Measurements from ENCODE around the gene VWA8.
"Not testable (repeated sequence)": the region's sequence is repeated elsewhere in the genome, so short reads cannot be mapped to it uniquely, and the experiment has no call there.

The VWA8 gene

DNA sequence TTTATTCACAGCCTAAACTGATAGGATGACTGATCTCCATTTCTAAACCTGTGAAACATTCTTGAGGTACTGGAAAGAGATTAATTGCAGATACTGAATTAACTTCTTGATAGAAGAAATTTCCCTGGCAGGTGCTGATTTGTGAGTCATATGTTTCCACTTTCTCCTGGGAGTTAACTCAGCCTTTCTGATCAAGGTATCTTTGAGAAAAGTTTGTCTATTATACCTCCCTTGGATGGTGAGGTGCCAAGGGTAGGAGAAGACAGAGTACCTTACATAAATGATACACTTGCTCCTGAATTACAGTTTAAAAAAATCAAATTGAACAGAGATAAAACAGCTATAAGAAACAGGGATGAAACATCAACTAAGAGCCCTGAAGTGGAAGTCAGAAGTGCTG is 380.6 kb downstream of the VWA8 start:
- POLR2A ChIA-PET, result no interaction called here
- no peak overlapping the region for H3K27ac ChIP-seq (ENCODE audit: insufficient read depth in 1 of 2, low read depth in 1 of 2, low read length in 2 of 2, poor library complexity in 1 of 2, severe bottlenecking in 2 of 2)
- H3K4me3 ChIP-seq (ENCODE audit: control insufficient read depth in 1 of 7, extremely low read depth in 1 of 7, insufficient read depth in 4 of 7, low read depth in 2 of 7, low read length in 6 of 7), result no peak overlapping the region
- H3K9me3 ChIP-seq (ENCODE audit: control extremely low read depth in 1 of 5, control insufficient read depth in 4 of 5, insufficient read depth in 2 of 5, low read depth in 1 of 5, low read length in 4 of 5), result no peaks in the 10 kb centered on the region
- H3K27me3 ChIP-seq (replicated peaks in 2 of 5; ENCODE audit: control insufficient read depth in 4 of 5, insufficient read depth in 5 of 5, low read length in 4 of 5), result no peaks in the 10 kb centered on the region
- CTCF ChIA-PET, result no interaction called here
- no peak for DNase-seq
- H3K36me3 ChIP-seq (ENCODE audit: control insufficient read depth in 4 of 4, insufficient read depth in 4 of 4, low read length in 3 of 4), result peaks cover 0 to 8% (median 2%) of the 10 kb centered on the region in 4 experiments
- H3K4me1 ChIP-seq (ENCODE audit: control extremely low read depth in 1 of 4, control insufficient read depth in 4 of 4, insufficient read depth in 4 of 4, low read length in 3 of 4), result peaks cover 0 to 5% (median 0%) of the 10 kb centered on the region in 4 experiments

DNA sequence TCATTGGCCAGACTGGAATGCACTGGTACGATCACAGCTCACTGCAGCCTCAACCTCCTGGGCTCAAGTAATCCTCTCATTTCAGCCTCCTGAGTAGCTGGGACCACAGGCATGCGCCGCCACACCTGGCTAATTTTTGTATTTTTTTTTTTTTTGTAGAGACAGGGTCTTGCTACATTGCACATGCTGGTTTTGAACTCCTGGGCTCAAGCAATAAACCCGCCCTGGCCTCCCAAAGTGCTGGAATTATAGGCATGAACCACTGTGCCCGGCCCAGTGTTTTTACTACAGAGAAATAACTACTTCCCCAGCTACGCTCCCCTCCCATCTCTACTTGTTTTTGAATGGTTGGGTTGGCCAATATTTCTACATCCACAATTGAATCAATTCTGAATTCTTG is 381.0 kb downstream of the VWA8 start:
- H3K27me3 ChIP-seq (replicated peaks in 2 of 5; ENCODE audit: control insufficient read depth in 4 of 5, insufficient read depth in 5 of 5, low read length in 4 of 5), result no peaks in the 10 kb centered on the region
- no peak overlapping the region for H3K27ac ChIP-seq (ENCODE audit: insufficient read depth in 1 of 2, low read depth in 1 of 2, low read length in 2 of 2, poor library complexity in 1 of 2, severe bottlenecking in 2 of 2)
- H3K9me3 ChIP-seq (ENCODE audit: control extremely low read depth in 1 of 5, control insufficient read depth in 4 of 5, insufficient read depth in 2 of 5, low read depth in 1 of 5, low read length in 4 of 5), result no peaks in the 10 kb centered on the region
- DNase-seq, result no peak
- peaks cover 0 to 5% (median 0%) of the 10 kb centered on the region in 4 experiments for H3K4me1 ChIP-seq (ENCODE audit: control extremely low read depth in 1 of 4, control insufficient read depth in 4 of 4, insufficient read depth in 4 of 4, low read length in 3 of 4)
- 96% methylated on average over 4 of the region's 6 CpGs for WGBS (ENCODE audit: insufficient coverage)
- H3K4me3 ChIP-seq (ENCODE audit: control insufficient read depth in 1 of 7, extremely low read depth in 1 of 7, insufficient read depth in 4 of 7, low read depth in 2 of 7, low read length in 6 of 7), result no peak overlapping the region
- H3K36me3 ChIP-seq (ENCODE audit: control insufficient read depth in 4 of 4, insufficient read depth in 4 of 4, low read length in 3 of 4), result peaks cover under 1 to 8% (median 3%) of the 10 kb centered on the region in 4 experiments
- ChIA-PET POLR2A (no interaction called here), CTCF (interaction anchor here (0.6 kb wide), 1 partner anchor 851 kb away, joined by 3 read pairs; no protein-coding TSS in a partner anchor)

DNA sequence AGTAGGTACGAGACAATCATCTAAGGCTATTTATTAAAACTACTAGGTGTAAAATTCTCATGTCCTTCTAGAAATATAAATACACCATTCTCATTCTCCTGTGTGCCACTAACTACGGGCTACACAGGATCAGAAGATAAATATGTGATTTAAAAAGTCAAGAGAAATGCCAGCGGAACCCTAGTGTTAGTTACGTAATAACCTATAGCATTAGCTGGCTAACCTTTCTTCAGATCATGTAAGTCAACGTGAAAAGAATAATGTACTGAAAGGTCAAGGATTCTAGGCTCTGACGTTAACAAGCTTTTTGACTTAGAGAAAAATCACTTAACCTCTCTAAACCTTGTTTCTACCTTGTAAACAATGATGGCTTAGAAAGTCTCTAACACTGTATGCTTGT is 381.7 kb downstream of the VWA8 start:
- H3K27ac ChIP-seq (ENCODE audit: insufficient read depth in 1 of 2, low read depth in 1 of 2, low read length in 2 of 2, poor library complexity in 1 of 2, severe bottlenecking in 2 of 2), result no peak overlapping the region
- H3K4me1 ChIP-seq (ENCODE audit: control extremely low read depth in 1 of 4, control insufficient read depth in 4 of 4, insufficient read depth in 4 of 4, low read length in 3 of 4), result no peaks in the 10 kb centered on the region
- DNase-seq, result no peak
- WGBS (ENCODE audit: insufficient coverage), result 100% methylated on average over 4 of the region's 6 CpGs
- H3K9me3 ChIP-seq (ENCODE audit: control extremely low read depth in 1 of 5, control insufficient read depth in 4 of 5, insufficient read depth in 2 of 5, low read depth in 1 of 5, low read length in 4 of 5), result peaks cover 0 to 1% (median 0%) of the 10 kb centered on the region in 5 experiments
- H3K27me3 ChIP-seq (replicated peaks in 2 of 5; ENCODE audit: control insufficient read depth in 4 of 5, insufficient read depth in 5 of 5, low read length in 4 of 5), result no peaks in the 10 kb centered on the region
- ChIA-PET CTCF (interaction anchor here (0.6 kb wide), 1 partner anchor 852 kb away, joined by 3 read pairs; no protein-coding TSS in a partner anchor), POLR2A (no interaction called here)
- peaks cover 3 to 8% (median 6%) of the 10 kb centered on the region in 4 experiments for H3K36me3 ChIP-seq (ENCODE audit: control insufficient read depth in 4 of 4, insufficient read depth in 4 of 4, low read length in 3 of 4)
- H3K4me3 ChIP-seq (ENCODE audit: control insufficient read depth in 1 of 7, extremely low read depth in 1 of 7, insufficient read depth in 4 of 7, low read depth in 2 of 7, low read length in 6 of 7), result no peak overlapping the region

DNA sequence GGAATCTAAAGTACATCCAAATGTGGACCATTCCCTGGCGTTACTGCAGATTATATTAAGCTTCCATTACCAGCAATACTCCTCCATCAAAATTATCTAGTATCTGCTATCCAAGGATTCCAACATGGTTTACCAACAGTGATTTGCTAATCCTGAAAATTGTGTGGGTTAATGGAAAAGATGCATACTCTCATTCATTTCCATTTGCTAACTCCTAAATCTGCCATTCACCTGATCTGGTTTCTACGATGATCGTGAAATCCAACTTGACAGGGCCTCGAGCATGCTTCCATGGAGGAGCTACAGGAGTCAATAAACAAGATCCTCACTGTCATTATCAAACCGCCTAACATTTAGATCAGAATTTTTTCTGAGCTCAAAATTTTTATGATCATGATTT is 382.5 kb downstream of the VWA8 start:
- Histone ChIP-seq H3K27ac (ENCODE audit: insufficient read depth in 1 of 2, low read depth in 1 of 2, low read length in 2 of 2, poor library complexity in 1 of 2, severe bottlenecking in 2 of 2) (no peak overlapping the region), H3K9me3 (ENCODE audit: control extremely low read depth in 1 of 5, control insufficient read depth in 4 of 5, insufficient read depth in 2 of 5, low read depth in 1 of 5, low read length in 4 of 5) (peaks cover 0 to 1% (median 0%) of the 10 kb centered on the region in 5 experiments), H3K4me3 (ENCODE audit: control insufficient read depth in 1 of 7, extremely low read depth in 1 of 7, insufficient read depth in 4 of 7, low read depth in 2 of 7, low read length in 6 of 7) (no peak overlapping the region), H3K36me3 (ENCODE audit: control insufficient read depth in 4 of 4, insufficient read depth in 4 of 4, low read length in 3 of 4) (peaks cover 3 to 8% (median 6%) of the 10 kb centered on the region in 4 experiments), H3K4me1 (ENCODE audit: control extremely low read depth in 1 of 4, control insufficient read depth in 4 of 4, insufficient read depth in 4 of 4, low read length in 3 of 4) (no peaks in the 10 kb centered on the region), H3K27me3 (replicated peaks in 2 of 5; ENCODE audit: control insufficient read depth in 4 of 5, insufficient read depth in 5 of 5, low read length in 4 of 5) (no peaks in the 10 kb centered on the region)
- DNase-seq, result no peak
- CTCF ChIA-PET, result no interaction called here
- 93% methylated on average over 4 of the region's 5 CpGs for WGBS (ENCODE audit: insufficient coverage)
- POLR2A ChIA-PET, result interaction anchor here (0.7 kb wide), 1 partner anchor 316 kb away, joined by 5 read pairs; no protein-coding TSS in a partner anchor

DNA sequence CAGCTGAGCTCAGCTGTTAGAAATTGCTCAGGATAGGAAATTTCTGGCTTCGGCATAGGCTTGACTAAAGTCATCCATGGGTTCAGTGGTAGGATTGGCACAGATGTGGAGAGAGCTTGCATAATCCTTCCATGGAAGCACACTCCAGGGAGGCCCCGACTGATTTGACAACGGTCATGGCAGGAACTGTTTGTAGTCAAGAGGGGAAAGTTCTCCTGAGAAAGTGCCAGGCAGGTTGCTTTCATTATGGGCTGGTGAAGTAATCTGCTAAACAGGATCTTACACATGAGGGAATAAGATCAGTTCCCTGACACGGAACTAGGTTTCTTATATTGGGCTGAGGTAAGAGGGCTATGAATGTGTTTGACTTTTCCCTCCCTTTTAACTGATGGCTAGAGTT is 383.5 kb downstream of the VWA8 start:
- DNase-seq, result peak in 1 of 3 donors; percentile 7
- Histone ChIP-seq H3K4me1 (ENCODE audit: control extremely low read depth in 1 of 4, control insufficient read depth in 4 of 4, insufficient read depth in 4 of 4, low read length in 3 of 4) (no peaks in the 10 kb centered on the region), H3K36me3 (ENCODE audit: control insufficient read depth in 4 of 4, insufficient read depth in 4 of 4, low read length in 3 of 4) (peaks cover 4 to 8% (median 6%) of the 10 kb centered on the region in 4 experiments), H3K9me3 (ENCODE audit: control extremely low read depth in 1 of 5, control insufficient read depth in 4 of 5, insufficient read depth in 2 of 5, low read depth in 1 of 5, low read length in 4 of 5) (peaks cover 0 to 2% (median 0%) of the 10 kb centered on the region in 5 experiments), H3K27me3 (replicated peaks in 2 of 5; ENCODE audit: control insufficient read depth in 4 of 5, insufficient read depth in 5 of 5, low read length in 4 of 5) (no peaks in the 10 kb centered on the region), H3K27ac (ENCODE audit: insufficient read depth in 1 of 2, low read depth in 1 of 2, low read length in 2 of 2, poor library complexity in 1 of 2, severe bottlenecking in 2 of 2) (no peak overlapping the region), H3K4me3 (ENCODE audit: control insufficient read depth in 1 of 7, extremely low read depth in 1 of 7, insufficient read depth in 4 of 7, low read depth in 2 of 7, low read length in 6 of 7) (peak overlapping the region in 1 of 7 experiments; percentile 38)
- POLR2A ChIA-PET, result no interaction called here
- CTCF ChIA-PET, result no interaction called here
- 48% methylated on average over 4 of the region's 4 CpGs for WGBS (ENCODE audit: insufficient coverage)

DNA sequence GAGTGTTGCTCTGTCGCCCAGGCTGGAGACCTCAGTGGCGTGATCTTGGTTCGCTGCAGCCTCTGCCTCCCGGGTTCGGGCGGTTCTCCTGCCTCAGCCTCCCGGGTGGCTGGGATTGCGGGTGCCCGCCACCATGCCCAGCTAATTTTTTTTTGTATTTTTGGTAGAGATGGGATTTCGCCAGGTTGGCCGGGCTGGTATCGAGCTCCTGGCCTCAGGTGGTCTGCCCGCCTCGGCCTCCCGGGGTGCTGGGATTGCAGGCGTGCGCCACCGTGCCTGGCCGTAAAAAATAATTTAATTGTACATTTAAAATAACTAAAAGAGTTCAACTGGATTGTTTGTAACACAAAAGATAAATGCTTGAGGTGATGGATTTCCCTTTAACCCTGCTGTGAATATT is 387.3 kb downstream of the VWA8 start:
- H3K27me3 ChIP-seq (replicated peaks in 2 of 5; ENCODE audit: control insufficient read depth in 4 of 5, insufficient read depth in 5 of 5, low read length in 4 of 5); POLR2A ChIA-PET; H3K4me3 ChIP-seq (ENCODE audit: control insufficient read depth in 1 of 7, extremely low read depth in 1 of 7, insufficient read depth in 4 of 7, low read depth in 2 of 7, low read length in 6 of 7); H3K27ac ChIP-seq (ENCODE audit: insufficient read depth in 1 of 2, low read depth in 1 of 2, low read length in 2 of 2, poor library complexity in 1 of 2, severe bottlenecking in 2 of 2); H3K9me3 ChIP-seq (ENCODE audit: control extremely low read depth in 1 of 5, control insufficient read depth in 4 of 5, insufficient read depth in 2 of 5, low read depth in 1 of 5, low read length in 4 of 5); DNase-seq; H3K36me3 ChIP-seq (ENCODE audit: control insufficient read depth in 4 of 4, insufficient read depth in 4 of 4, low read length in 3 of 4); CTCF ChIA-PET: not testable (repeated sequence)
- no CpG with 5 or more reads among the region's 19 CpGs for WGBS (ENCODE audit: insufficient coverage)
- peaks cover 0 to 11% (median 6%) of the 10 kb centered on the region in 4 experiments for H3K4me1 ChIP-seq (ENCODE audit: control extremely low read depth in 1 of 4, control insufficient read depth in 4 of 4, insufficient read depth in 4 of 4, low read length in 3 of 4)

DNA sequence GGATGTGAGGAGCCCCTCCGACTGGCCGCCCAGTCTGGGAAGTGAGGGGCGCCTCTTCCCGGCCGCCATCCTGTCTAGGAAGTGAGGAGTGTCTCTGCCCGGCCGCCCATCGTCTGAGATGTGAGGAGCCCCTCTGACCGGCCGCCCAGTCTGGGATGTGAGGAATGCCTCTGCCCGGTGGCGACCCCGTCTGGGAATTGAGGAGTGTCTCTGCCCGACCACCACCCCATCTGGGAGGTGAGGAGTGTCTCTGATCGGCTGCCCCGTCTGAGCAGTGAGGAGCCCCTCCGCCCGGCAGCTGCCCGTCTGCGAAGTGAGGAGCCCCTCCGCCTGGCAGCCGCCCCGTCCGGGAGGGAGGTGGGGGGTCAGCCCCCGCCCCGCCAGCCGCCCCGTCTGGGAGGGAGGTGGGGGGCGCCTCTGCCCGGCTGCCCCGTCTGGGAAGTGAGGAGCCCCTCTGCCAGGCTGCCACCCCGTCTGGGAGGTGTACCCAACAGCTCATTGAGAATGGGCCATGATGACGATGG is 389.0 kb downstream of the VWA8 start:
- Histone ChIP-seq H3K4me1 (ENCODE audit: control extremely low read depth in 1 of 4, control insufficient read depth in 4 of 4, insufficient read depth in 4 of 4, low read length in 3 of 4) (peaks cover 0 to 18% (median 6%) of the 10 kb centered on the region in 4 experiments), H3K36me3 (ENCODE audit: control insufficient read depth in 4 of 4, insufficient read depth in 4 of 4, low read length in 3 of 4) (peaks cover 4 to 12% (median 8%) of the 10 kb centered on the region in 4 experiments)
- POLR2A ChIA-PET; CTCF ChIA-PET; H3K9me3 ChIP-seq (ENCODE audit: control extremely low read depth in 1 of 5, control insufficient read depth in 4 of 5, insufficient read depth in 2 of 5, low read depth in 1 of 5, low read length in 4 of 5); H3K4me3 ChIP-seq (ENCODE audit: control insufficient read depth in 1 of 7, extremely low read depth in 1 of 7, insufficient read depth in 4 of 7, low read depth in 2 of 7, low read length in 6 of 7); H3K27me3 ChIP-seq (replicated peaks in 2 of 5; ENCODE audit: control insufficient read depth in 4 of 5, insufficient read depth in 5 of 5, low read length in 4 of 5); H3K27ac ChIP-seq (ENCODE audit: insufficient read depth in 1 of 2, low read depth in 1 of 2, low read length in 2 of 2, poor library complexity in 1 of 2, severe bottlenecking in 2 of 2); DNase-seq: not testable (repeated sequence)
- 99% methylated on average over 24 of the region's 33 CpGs for WGBS (ENCODE audit: insufficient coverage)

Measured in common myeloid progenitor, CD34-positive (primary cell).